H1 (cell line): ENCODE data around the gene DHX29. TPM values are rescaled to one million over a fixed set of nuclear protein-coding genes. Genes with fewer than 3 reads are reported as not detected.

Experiments used
- CEBPB ChIP-seq: IDR thresholded peaks from 2 replicates; pipeline ENCODE4 v1.6.1; 2012; ENCODE audit warnings: low read depth, low read length
- CHD2 ChIP-seq: IDR thresholded peaks from 2 replicates; pipeline ENCODE4 v1.6.1; 2012; ENCODE audit warnings: low read length, improper control_type of control experiment
- CHD7 ChIP-seq: fragments of 300-600 bp; sonication (generic); IDR thresholded peaks from 2 replicates; pipeline ENCODE4 v1.7.1; 2012; ENCODE audit warnings: low read length, moderate library complexity, mild to moderate bottlenecking, inconsistent platforms; ENCODE audit not compliant: insufficient replicate concordance
- GABPA ChIP-seq: IDR thresholded peaks from 2 replicates; pipeline ENCODE4 v1.6.1; 2011; ENCODE audit warnings: mild to moderate bottlenecking, low read length, moderate library complexity, borderline replicate concordance; ENCODE audit not compliant: insufficient read depth
- GTF2F1 ChIP-seq: IDR thresholded peaks from 2 replicates; pipeline ENCODE4 v1.6.1; 2012; ENCODE audit warnings: low read depth, low read length, improper control_type of control experiment, borderline replicate concordance
- HDAC2 ChIP-seq, 2 experiments: fragments of 300-600 bp in 1 of 2; sonication (generic) in 1 of 2; IDR thresholded peaks; 2 replicates each; pipeline ENCODE4 v1.6.1; 2011 to 2012; ENCODE audit warnings: low read depth in 2 of 2, low read length in 2 of 2, mild to moderate bottlenecking in 2 of 2, moderate library complexity in 2 of 2, borderline replicate concordance in 1 of 2, inconsistent platforms in 1 of 2
- JUN ChIP-seq: IDR thresholded peaks from 2 replicates; pipeline ENCODE4 v1.6.1; 2011; ENCODE audit warnings: low read depth, mild to moderate bottlenecking, improper control_type of control experiment, low read length
- POU5F1 ChIP-seq: IDR thresholded peaks from 2 replicates; pipeline ENCODE4 v1.6.1; 2011; ENCODE audit warnings: low read depth, mild to moderate bottlenecking, low read length, moderate library complexity
- SIN3A ChIP-seq, 2 experiments: IDR thresholded peaks in 1 of 2; conservative IDR thresholded peaks in 1 of 2; 2 replicates each; pipeline ENCODE4 v1.6.1; 2011 to 2012; ENCODE audit warnings: low read length in 2 of 2, improper control_type of control experiment in 1 of 2, low read depth in 1 of 2, mild to moderate bottlenecking in 1 of 2
- SIX5 ChIP-seq: IDR thresholded peaks from 2 replicates; pipeline ENCODE4 v1.6.1; 2011; ENCODE audit warnings: mild to moderate bottlenecking, low read depth, low read length
- polyA plus RNA-seq, 7 experiments: library from polyadenylated mRNA; depleted of rRNA in 3 of 7; stranded (reverse) in 5 of 7; unstranded in 2 of 7; fragments of >200 nt in 5 of 7; fragments of 200-250 nt in 2 of 7; gene quantifications; 1 replicate in 5 of 7; 2 replicates in 1 of 7; 4 replicates in 1 of 7; pipeline versions ENCODE4 v1.2.1 to v1.2.3, GENCODE V29; 2011 to 2013; ENCODE audit warnings: missing spikeins in 2 of 7, mixed read lengths in 2 of 7
- total RNA-seq: library from RNA; stranded (reverse); fragmentation: NEBNext Ultra II Directional; extraction: Animal tissue kit (Norgen Biotek cat#: 25700); gene quantifications from 2 replicates; pipeline ENCODE4 v1.2.1, GENCODE V29; 2021

The DHX29 gene
- total and polyA plus RNA-seq, 2 of the 8 experiments (the other 6 are each of a cell fraction or from before 2014, with no cell fraction given) = 3.4 to 32.1 TPM

- TF ChIP-seq CHD7 (no peak), CEBPB (no peak), CHD2 (no peak), GTF2F1 (no peak), JUN (no peak), POU5F1 (no peak), SIN3A (conservative IDR thresholded peaks at IDR 0.05 in 1 of 2, IDR thresholded peaks at IDR 0.05 in 1 of 2; ENCODE audit: low read depth in 1 of 2, low read length in 2 of 2) (no peak), SIX5 (no peak), GABPA (no peak), HDAC2 (IDR thresholded peaks at IDR 0.05; ENCODE audit: borderline replicate concordance in 1 of 2, low read depth in 2 of 2, low read length in 2 of 2) (no peak)
These were observed 80.4 kb downstream of the DHX29 start, which contains the start of gene MCIDAS (continued) for GRCh38 chr5:55226934-55227663.
